GM19372 (cell line): Measurements from ENCODE around the gene LMF2.

ENCODE experiments used
- ATAC-seq: cut with Tn5 transposase; IDR thresholded peaks from one replicate; pipeline ENCODE4 v1.9.1; 2021; ENCODE audit warnings: mild to moderate bottlenecking, low read depth, moderate library complexity; ENCODE audit not compliant: unreplicated experiment

Gene LMF2

GRCh38 chr22:50467341-50467740 lies 40.2 kb downstream of the LMF2 start:
- ATAC-seq, result no peak

- no peak for ATAC-seq
Observed at GRCh38 chr22:50465066-50465930, 42.2 kb downstream of the LMF2 start.

- ATAC-seq, result no peak
Observed at GRCh38 chr22:50464451-50464850, 43.1 kb downstream of the LMF2 start.

- no peak for ATAC-seq
Observed at GRCh38 chr22:50463188-50463900, 44.2 kb downstream of the LMF2 start.

- ATAC-seq, result no peak
Observed at GRCh38 chr22:50461979-50462540, 45.4 kb downstream of the LMF2 start.

- no peak for ATAC-seq
Observed at GRCh38 chr22:50461536-50461935, 46.0 kb downstream of the LMF2 start.

GRCh38 chr22:50460938-50461337 lies 46.6 kb downstream of the LMF2 start:
- no peak for ATAC-seq

GRCh38 chr22:50459496-50460140 lies 47.9 kb downstream of the LMF2 start:
- ATAC-seq, result no peak

GRCh38 chr22:50459016-50459415 lies 48.5 kb downstream of the LMF2 start:
- ATAC-seq, result no peak

- ATAC-seq, result no peak
Observed at GRCh38 chr22:50456466-50457234, 50.9 kb downstream of the LMF2 start.

GRCh38 chr22:50456026-50456425 lies 51.5 kb downstream of the LMF2 start:
- ATAC-seq, result no peak

GRCh38 chr22:50455201-50455600 lies 52.3 kb downstream of the LMF2 start:
- no peak for ATAC-seq

GRCh38 chr22:50454556-50455075 lies 52.9 kb downstream of the LMF2 start:
- no peak for ATAC-seq
